Hematopoietic multipotent progenitor cell treated with erythropoietin and hydrocortisone succinate and interleukin-3 and kit ligand, for 15 days (in vitro differentiated cells): Measurements from ENCODE around the gene TBPL2.
"Not testable (repeated sequence)": the region's sequence is repeated elsewhere in the genome, so short reads cannot be mapped to it uniquely, and the experiment has no call there.

Source experiments
- DNase-seq: peaks from one replicate; pipeline ENCODE4 v3.0.0-alpha.2; 2015; ENCODE audit warnings: low spot score

The TBPL2 gene

DNA sequence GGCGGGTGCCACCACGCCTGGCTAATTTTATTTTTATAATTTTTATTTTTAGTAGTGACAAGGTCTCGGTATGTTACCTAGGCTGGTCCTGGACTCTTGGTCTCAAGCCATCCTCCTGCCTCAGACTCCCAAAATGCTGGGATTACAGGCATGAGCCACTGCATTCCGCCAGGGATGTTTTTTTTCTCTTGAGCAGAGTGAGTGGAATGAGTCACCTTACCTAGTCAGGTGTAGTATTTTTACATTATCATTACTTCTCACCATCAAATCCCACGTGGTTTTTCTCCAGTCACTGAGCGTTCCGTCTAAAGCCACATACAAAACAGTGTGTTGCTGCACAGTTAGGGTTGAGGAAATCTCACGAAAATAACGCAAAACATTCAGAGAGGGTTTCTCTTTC is 870 bp upstream of the TBPL2 start:
- DNase-seq = no peak

DNA sequence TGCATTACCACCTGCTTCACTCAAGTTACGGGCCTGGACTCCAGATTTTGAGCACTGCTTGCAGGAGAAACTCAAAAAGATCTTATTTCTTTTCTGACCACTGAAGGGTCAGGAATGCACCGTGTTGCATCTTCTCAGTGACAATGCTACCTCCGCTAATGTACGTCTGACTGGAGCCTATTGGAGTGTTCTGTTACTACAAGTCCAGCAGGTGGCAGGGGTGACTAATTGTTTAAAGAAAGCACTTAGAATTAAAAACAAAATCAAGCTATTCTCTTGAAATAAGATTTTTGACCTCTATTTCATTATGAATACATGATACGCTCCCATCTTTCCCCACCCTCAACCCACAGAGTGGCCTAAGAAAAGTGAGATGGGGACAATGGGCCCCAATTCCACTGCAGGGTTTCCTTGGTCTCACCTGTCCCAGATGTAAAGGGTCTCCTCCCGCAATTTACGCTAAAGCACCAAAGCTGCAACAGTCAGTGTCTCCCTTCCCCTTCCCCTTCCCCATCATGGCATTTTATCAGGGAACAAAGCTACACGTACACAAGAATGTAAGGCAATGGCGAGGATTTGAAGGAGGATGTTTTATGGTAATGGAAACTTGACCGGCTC is 2.2 kb downstream of the TBPL2 start:
- DNase-seq = peak; percentile 34

DNA sequence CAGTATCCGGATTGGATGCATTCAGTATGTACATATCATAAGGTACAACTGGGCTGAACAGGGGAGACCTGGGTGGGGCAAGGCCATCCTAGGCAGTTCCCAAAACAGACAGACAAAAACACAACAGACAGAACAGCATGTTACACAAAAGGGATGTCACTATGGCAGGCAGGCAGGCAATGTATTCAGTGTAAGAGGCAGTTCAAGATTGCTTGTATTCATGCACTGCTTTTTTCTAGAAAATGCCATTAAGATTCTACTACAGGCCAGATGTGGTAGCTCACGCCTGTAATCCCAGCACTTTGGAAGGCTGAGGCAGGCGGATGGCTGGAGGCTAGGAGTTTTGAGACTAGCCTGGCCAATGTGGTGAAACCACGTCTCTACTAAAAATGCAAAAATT is 3.5 kb downstream of the TBPL2 start:
- no peak for DNase-seq

DNA sequence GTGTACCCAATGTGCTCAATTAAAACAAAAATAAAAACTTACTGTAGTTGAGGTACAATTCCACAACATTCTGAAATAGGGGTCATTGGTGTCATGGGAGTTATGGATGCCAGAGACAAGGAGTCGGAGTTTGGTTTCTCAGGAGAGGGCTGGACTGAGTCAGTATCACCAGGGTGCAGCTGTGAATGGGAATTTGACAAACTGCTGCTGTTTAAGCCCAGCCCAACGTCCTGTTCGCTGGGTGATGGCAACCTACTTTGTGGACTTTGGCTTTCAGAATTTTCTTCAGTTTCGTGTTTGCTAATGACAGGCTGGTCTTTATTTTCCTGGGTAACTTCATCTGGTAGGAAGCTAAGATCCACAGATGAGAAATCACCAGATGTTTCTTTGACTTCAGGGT is 3.9 kb downstream of the TBPL2 start:
- no peak for DNase-seq

DNA sequence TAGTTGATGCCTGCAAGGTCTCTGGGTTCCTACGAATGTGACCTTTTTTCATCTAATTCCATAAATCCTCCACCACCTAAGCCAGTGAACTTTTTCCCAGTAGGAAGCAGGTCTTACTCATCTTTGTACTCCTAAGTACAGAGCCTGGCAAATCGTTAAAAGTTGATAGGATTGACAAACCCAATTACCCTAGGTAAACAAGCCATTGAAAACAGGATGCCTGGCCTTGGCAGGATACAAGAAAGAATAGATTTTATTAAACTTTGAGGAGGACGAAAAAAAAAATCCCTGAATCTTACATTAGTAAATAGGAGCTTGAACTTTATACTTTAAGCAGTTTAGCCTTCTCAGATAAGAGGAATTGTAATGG is 5.6 kb downstream of the TBPL2 start:
- DNase-seq = no peak

DNA sequence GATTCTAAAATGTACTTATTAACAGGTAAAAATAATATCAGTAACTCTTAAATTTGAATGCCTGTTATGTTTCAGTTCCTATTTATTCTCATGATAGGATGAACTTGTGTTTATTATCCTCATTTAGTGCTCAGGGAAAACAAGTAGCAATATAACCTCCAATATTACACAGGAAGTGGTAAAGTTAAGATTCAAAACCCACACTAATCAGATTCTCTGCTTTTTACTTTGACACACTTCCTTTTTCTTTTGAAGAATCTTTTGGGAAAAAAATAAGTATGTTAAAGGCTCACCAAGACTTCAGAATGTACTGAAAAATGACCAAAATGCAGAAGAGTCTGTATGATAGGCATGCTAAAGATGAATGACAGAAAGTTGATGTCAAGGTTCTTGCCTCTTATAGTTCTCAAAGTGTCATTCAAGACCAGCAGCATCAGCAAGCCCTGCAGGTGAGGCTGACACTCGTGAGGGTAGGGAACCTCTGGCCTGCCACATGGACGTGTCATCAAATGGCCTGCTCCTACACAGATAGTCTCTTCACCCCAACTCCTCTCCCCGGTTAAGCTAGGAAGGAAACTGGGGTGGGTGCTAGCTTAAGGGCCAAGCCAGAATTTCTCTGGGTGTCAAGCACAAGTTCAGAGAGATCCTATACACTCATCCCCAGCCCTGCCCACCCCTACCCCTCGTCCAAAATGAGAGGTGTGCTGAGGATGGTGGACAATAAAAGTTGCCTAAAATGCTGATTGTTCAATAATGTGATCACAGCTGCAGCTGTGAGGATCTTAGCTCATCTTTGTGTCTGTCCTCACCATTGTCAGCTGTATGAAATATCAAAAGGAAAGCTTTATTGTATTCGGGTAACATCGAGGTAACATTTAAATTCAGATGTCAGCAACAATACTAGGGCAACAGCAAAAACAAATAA is 6.3 kb downstream of the TBPL2 start:
- no peak for DNase-seq

DNA sequence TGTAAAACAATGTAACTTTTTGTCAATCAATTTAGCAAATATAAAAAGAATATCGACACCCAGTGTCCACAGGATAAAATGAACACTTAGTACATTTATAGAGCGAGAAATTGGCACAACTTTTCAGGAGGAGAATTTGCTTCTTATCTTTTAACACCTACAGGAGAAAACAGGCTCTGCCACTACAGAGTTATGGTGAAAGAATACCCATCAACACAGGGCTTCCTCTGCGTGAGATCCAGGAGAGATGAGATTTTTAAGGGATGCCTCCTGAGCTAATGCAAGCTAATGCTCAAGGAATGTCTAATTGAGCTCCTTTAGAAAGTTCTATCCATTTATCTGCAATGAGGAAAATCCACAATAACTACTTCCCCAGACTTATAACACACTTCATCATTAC is 7.8 kb downstream of the TBPL2 start:
- no peak for DNase-seq

DNA sequence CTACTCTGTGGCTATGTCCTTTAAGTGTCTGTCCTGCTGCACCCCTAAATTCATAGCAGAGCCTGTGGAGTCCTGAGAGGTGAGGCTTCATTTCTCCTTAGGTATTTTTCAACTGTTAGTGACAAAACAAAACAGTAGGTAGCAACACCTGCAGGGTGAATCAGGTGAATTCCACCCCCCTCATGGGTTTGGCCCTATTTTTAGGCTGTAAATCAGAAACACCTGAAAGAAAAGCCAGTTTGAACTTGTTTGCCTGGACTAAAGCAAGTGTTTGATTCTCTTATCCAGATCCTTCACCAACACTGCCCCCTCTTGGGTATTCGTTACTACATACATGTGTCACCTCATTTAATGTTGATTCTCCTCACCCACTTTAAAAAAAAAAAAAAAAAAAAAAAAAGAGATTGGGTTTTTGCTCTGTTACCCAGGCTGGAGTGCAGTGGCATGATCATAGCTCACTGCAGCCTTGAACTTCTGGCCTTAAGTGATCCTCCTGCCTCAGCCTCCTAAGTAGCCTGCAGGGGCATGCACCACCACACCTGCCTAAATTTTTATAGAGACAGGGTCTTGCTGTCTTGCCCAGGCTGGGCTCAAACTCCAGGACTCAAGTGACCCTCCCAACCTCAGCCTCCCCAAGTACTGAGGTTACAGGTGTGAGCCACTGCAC is 10.3 kb downstream of the TBPL2 start:
- peak; percentile 88 for DNase-seq

DNA sequence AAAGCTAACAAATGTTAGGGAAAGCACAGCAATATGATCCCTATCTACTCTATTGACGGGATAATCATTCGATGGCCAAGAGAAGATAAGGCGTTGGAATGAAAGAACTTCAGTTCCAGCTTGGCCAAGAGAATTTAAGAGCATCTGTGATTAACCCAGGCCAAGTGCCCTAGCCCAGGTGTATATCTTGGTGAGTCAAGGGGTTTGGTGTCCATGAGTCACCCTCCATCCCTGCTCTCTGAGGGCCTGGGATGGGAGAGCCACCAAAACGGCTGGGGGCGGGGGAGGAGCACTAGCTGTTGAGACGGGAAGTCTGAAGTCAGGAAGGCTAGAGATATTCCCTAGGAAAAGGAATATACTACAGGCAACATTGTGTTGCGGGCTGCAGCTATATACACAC is 13.0 kb downstream of the TBPL2 start:
- DNase-seq = no peak

DNA sequence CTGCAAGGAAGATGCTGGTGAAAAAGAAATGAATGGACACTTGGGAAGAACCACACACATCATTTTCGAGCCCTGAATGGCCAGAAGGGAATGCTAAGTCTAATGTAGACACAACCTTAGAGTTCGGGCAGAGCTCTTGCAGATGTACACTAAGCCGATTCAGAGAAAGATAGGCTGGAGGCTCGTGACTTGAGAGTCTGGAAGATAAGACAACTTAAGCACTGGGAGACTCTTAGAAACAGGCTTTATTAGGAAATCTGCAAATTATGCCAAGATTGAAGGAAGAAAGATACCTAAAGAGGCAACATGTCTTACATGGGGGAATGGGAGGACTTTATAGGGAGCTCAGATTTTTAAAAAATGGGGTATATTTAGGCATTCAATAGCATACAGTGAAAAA is 13.5 kb downstream of the TBPL2 start:
- DNase-seq = no peak

DNA sequence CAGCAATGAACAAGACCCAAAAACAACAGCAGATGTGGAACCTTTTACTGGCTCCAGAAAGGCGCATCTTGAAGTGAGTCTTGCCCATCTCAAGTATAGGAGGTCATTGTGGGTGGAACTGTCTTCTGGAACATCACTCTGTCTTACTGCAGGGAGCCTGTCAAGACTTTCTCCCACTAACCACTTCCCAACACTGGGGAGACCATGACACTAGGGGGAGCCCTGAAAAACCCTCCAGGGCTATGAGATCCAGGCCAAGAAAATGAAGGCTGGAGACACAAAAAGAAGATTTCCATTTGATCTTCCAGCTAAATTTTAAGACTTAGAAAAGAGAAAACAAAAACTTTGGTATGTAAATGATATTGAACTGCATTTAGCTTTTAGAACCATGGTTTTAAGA is 15.3 kb downstream of the TBPL2 start:
- no peak for DNase-seq

DNA sequence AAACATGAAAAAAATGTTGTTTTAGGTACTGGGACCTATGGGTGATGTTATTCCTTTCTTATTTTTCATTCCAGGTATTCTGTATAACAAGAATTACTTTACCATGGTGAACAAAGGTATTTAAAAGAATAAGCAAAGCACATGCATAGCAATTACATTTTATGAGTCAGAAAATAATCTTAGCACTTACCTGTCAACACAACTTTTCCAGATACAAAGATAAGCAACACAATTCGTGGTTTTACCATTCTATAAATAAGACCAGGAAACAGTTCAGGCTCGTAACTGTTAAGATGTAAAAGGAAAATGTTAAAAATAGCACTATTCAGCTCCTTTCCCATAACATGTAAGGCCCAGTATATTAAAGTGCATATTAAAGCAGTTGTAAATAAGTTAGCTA is 16.4 kb downstream of the TBPL2 start:
- DNase-seq = no peak

DNA sequence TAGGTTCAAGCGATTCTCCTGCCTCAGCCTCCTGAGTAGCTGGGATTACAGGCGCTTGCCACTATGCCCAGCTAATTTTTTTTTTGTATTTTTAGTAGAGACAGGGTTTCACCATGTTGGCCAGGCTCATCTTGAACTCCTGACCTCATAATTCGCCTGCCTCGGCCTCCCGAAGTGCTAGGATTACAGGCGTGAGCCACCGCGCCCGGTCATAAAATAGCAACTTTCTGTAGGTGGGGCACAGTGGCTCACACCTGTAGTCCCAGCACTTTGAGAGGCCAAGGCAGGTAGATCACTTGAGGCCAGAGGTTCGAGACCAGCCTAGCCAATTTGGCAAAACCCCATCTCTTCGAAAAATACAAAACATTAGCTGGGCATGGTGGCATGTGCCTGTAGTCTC is 18.1 kb downstream of the TBPL2 start:
- DNase-seq = not testable (repeated sequence)

DNA sequence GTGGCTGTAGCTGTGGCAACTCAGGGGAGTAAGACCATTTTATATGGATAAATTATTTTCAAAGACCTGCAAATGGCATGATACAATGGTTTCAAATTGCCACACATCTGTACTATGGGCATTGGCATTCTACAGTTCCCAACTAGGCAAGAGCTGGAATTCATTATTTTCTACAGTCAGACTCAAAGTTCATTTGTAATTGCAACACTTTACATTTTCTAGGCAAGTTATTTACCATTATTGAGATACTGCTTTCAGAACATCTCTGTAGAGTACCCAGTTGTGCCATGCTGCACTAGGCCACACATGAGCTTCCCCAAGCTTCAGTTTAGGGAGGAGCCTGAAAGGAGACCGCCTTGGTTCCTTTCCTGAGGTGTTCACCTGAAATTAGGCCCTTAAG is 20.8 kb downstream of the TBPL2 start:
- no peak for DNase-seq

DNA sequence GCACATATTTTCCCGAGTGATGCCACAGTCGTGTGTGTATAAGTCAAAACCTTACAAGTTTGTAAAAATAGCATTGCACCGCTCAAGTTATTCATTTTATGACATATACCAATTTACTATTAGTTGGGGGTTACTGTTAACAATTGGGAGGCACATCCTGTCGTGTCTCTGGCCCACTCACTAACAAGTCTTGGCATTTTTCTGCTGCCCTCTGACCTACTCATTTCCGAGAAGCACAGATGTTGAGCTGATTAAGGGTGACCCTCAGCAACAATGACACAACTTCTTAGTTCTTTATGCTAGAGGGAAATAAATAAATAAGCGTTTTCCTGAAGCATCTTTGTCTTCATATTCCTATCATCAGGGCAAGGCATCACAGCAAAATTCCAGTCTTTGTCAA is 22.0 kb downstream of the TBPL2 start:
- no peak for DNase-seq

DNA sequence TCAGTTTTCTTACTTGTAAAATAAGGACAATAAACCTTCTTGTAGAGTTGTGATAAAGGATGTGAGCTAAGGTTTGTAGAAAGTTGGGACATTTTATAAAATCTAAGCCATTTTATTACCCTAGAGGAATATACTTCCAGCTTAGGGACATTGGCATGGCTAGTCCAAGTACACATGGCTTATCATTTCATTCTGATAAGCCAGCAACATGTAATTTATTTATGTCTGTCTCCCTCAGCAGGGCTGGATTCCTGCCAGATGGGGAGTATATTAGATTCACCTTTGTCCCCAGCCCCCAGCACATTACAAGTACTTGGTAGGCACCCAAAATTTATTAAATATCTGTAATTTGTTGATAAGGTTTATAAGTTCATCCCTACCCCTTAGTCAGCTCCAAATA is 22.5 kb downstream of the TBPL2 start:
- peak; percentile 69 for DNase-seq

DNA sequence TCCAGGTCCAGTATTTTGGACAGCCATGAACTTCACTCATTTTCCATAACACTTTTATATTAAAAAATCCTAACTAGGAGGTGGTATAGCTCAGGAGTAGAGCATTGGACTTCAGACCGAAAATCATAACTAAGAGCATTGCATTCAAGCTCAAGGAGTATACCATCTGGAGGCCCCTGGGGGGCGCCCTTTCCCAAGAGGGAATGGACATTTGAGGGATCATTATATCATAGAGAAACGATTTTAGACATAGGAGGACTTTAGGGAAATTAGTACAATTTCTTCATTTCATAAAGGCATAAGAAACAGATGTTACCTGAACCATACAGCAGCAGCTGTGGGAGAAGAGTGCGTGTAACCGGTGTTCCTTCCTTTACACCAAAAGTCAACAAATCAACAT is 23.6 kb downstream of the TBPL2 start:
- peak; percentile 64 for DNase-seq

DNA sequence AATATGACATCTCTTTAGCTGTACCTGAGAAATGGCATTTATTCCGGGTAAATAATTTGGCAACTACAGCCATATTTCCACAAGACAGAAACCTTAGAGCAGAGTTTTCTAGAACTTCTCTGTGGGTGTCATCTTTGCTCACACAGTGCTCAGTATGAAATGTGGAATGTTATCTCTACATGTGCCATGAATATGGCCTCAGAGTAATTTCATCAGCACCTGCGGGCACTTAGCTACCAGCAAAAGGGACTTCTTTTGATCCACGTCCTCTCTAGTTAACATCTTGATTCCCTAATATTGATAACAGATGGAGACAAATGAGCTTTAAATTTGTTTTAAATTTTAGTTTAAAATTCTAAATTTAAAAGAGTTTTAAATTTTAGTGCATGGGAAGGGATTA is 25.9 kb downstream of the TBPL2 start:
- DNase-seq = no peak

DNA sequence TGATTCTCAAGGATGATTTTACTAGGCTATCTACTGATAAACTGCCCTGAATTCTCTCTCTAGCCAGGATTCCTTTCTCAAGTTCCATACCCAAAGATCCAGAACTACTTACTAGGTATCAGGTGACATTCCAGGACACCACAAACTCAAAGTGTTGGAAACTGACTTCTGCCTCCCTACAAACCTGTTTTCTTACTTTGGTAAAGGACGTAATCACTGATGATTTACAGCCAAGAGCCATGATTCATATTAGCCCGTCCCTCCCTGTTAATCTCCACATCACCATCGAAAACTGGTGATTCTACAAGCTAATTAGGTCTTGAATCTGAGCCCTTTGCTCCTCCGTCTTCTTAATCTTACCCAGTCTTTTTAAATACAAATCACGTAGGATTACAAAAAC is 27.7 kb downstream of the TBPL2 start:
- peak; percentile 45 for DNase-seq

DNA sequence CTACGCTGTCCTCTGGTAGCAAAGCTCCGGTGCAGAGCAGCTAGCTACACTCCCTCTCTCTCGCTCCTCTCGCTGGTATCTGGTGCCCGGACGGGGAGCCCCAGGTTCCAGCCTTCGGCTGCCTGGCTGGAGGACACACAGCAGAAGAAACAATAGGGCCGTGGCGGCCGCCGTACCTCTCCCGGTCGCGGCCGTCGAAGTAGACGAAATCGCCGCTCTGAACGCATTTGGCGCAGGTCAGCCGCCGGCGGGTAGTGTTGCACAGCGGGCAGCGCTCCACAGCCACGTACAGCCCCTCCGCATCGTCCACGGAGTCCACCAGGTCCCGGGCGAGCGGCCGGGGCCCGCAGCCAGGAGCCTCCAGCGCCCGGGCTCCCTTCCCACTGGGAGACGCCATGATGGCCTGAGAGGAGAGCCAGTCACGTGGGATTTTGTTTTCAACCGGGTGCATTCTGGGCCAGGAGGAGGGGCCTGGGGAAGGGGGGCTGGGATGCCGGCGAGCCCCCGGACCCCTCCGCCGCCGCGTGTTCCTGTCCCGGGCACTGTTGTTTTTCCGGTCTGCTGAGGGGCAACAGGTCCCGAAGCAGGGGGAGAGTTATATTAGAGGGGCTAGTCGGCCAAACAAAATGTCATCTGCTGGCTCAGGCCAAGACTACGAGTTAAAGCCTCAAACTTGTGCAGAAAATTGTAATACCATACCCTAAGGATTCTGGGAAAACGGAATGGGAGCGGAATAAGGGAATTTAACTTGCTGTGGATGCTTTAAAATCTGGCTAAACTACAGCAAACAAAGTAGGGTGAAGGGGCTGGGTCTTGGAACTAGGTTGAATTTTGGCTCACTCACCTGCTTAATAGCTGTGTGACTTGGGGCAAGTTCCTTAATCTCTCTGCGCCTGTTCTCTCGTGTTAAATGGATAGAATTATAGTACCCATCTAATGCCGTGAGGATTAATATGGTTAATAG is 28.7 kb downstream of the TBPL2 start, which contains the start of gene ATG14:
ATG14 (minus strand) TSS at position 405 of the 964 bp plus-strand sequence; CDS start at position 397, 8 bp downstream.
- peak; percentile 82 for DNase-seq

DNA sequence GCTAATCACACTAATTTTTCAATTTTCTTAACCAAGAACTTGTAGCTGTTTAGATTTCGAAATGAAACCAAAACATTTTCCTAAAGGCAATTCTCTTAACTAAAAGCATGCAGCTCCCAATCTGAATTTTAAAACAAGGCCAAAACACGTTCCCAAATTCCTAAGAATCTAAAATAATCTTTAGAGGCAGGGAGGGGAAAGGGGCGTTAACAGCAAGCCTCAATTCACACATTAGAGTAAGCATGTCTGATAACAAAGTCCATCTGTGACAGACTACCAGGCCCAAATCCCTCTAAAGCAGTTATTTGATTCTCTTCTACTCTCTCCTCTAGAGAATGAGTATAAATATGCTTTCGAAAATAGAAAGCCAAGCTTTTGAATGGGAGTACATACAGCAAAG is 29.5 kb downstream of the TBPL2 start:
- DNase-seq = peak; percentile 42
